ENCODE data around the gene CCDC97. TPM values are rescaled to one million over a fixed set of nuclear protein-coding genes. Genes with fewer than 3 reads are reported as not detected.

CCDC97 gene
- total RNA-seq, 1 experiment from 2014 or later = 31.4 TPM

GRCh38 chr19:41323023-41323422, 13.1 kb downstream of the CCDC97 start (continued):
- TF ChIP-seq ATF2 (CRISPR knock-in tag; IDR thresholded peaks at IDR 0.05; ENCODE audit: borderline replicate concordance, low read depth) (no peak), ARID4B (CRISPR knock-in tag; IDR thresholded peaks at IDR 0.05; ENCODE audit: borderline replicate concordance) (no peak), CREM (CRISPR knock-in tag; IDR thresholded peaks at IDR 0.05) (no peak), GTF2I (CRISPR knock-in tag; conservative IDR thresholded peaks at IDR 0.05) (no peak), MYBL2 (CRISPR knock-in tag; IDR thresholded peaks at IDR 0.05) (no peak), JUN (CRISPR knock-in tag; IDR thresholded peaks at IDR 0.05) (no peak)

GRCh38 chr19:41323430-41324125, 13.6 kb downstream of the CCDC97 start:
- Mint-ChIP-seq H3K27me3 (ENCODE audit: low read depth) (no peaks in the 10 kb centered on the region; the same call in 1 of the 2 replicates), H3K36me3 (peaks cover 4% of the 10 kb centered on the region), H3K9me3 (no peaks in the 10 kb centered on the region), H3K4me3 (no peak overlapping the region; the same call in 1 of the 2 replicates), H3K4me1 (peaks cover 57% of the 10 kb centered on the region), H3K27ac (peak overlapping the region; percentile 73)
- ChIA-PET POLR2A (no interaction called here), CTCF (interaction anchor here (0.7 to 3.4 kb wide), 3 partner anchors 15 to 247 kb away, joined by 3 to 66 read pairs (median 16); partner anchors contain the start of gene TGFB1)
- TF ChIP-seq ZBTB43 (CRISPR knock-in tag; IDR thresholded peaks at IDR 0.05) (no peak), GABPB1 (CRISPR knock-in tag; IDR thresholded peaks at IDR 0.05) (0 out of 2 replicates have a peak, but pooled peaks have one; percentile 15), ZNF423 (CRISPR knock-in tag; IDR thresholded peaks at IDR 0.05) (peak; percentile 40; the same call in 1 of the 2 replicates)
- DNase-seq (ENCODE audit: low spot score) = no peak
- no peak for ATAC-seq

- DNase-seq (ENCODE audit: low spot score) = no peak
- peak overlapping the region; percentile 73 for H3K27ac Mint-ChIP-seq
- no peak for TF ChIP-seq ZNF423 (CRISPR knock-in tag; IDR thresholded peaks at IDR 0.05)
- TF ChIP-seq ELF4 (CRISPR knock-in tag; IDR thresholded peaks at IDR 0.05; ENCODE audit: low read depth) = no peak
- TF ChIP-seq, protein P1, sequence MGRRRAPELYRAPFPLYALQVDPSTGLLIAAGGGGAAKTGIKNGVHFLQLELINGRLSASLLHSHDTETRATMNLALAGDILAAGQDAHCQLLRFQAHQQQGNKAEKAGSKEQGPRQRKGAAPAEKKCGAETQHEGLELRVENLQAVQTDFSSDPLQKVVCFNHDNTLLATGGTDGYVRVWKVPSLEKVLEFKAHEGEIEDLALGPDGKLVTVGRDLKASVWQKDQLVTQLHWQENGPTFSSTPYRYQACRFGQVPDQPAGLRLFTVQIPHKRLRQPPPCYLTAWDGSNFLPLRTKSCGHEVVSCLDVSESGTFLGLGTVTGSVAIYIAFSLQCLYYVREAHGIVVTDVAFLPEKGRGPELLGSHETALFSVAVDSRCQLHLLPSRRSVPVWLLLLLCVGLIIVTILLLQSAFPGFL (CRISPR knock-in tag; IDR thresholded peaks at IDR 0.05; ENCODE audit: borderline replicate concordance) = no peak
- no peak for TF ChIP-seq TEAD1 (CRISPR knock-in tag; IDR thresholded peaks at IDR 0.05)
- TF ChIP-seq FOXP1 (CRISPR knock-in tag; IDR thresholded peaks at IDR 0.05; ENCODE audit: borderline replicate concordance) = no peak
- no peak for TF ChIP-seq IRF1 (CRISPR knock-in tag; IDR thresholded peaks at IDR 0.05)
- TF ChIP-seq JUN (CRISPR knock-in tag; IDR thresholded peaks at IDR 0.05) = no peak
- no peak for TF ChIP-seq ZNF121 (CRISPR knock-in tag; IDR thresholded peaks at IDR 0.05)
- no peak for TF ChIP-seq ATF3 (CRISPR knock-in tag; conservative IDR thresholded peaks at IDR 0.05)
- no peak for TF ChIP-seq RORB (CRISPR knock-in tag; IDR thresholded peaks at IDR 0.05)
- TF ChIP-seq ZSCAN18 (CRISPR knock-in tag; IDR thresholded peaks at IDR 0.05) = no peak
- TF ChIP-seq, protein P2, sequence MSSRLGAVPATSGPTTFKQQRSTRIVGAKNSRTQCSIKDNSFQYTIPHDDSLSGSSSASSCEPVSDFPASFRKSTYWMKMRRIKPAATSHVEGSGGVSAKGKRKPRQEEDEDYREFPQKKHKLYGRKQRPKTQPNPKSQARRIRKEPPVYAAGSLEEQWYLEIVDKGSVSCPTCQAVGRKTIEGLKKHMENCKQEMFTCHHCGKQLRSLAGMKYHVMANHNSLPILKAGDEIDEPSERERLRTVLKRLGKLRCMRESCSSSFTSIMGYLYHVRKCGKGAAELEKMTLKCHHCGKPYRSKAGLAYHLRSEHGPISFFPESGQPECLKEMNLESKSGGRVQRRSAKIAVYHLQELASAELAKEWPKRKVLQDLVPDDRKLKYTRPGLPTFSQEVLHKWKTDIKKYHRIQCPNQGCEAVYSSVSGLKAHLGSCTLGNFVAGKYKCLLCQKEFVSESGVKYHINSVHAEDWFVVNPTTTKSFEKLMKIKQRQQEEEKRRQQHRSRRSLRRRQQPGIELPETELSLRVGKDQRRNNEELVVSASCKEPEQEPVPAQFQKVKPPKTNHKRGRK (CRISPR knock-in tag; IDR thresholded peaks at IDR 0.05; ENCODE audit: borderline replicate concordance) = no peak
Observed at GRCh38 chr19:41324231-41324702, 14.3 kb downstream of the CCDC97 start.

More at GRCh38 chr19:41324231-41324702, 14.3 kb downstream of the CCDC97 start:
- H3K4me1 Mint-ChIP-seq = peaks cover 57% of the 10 kb centered on the region
- ATAC-seq = no peak
- CTCF ChIA-PET = interaction anchor here (1.3 to 4.8 kb wide), 5 partner anchors 12 to 54 kb away, joined by 5 to 44 read pairs (median 9); partner anchors contain the start of gene TGFB1
- no peaks in the 10 kb centered on the region for H3K9me3 Mint-ChIP-seq
- no peaks in the 10 kb centered on the region; the same call in 1 of the 2 replicates for H3K36me3 Mint-ChIP-seq
- no peaks in the 10 kb centered on the region; the same call in 1 of the 2 replicates for H3K27me3 Mint-ChIP-seq (ENCODE audit: low read depth)
- H3K4me3 Mint-ChIP-seq = peak overlapping the region; percentile 80
- POLR2A ChIA-PET = interaction anchor here (0.6 kb wide), 1 partner anchor 543 kb away, joined by 3 read pairs; no protein-coding TSS in a partner anchor
